HG03354 (cell line): Measurements from ENCODE around the gene TMSB15B.
"Not testable (repeated sequence)": the region's sequence is repeated elsewhere in the genome, so short reads cannot be mapped to it uniquely, and the experiment has no call there.

Experiments
- ATAC-seq: cut with Tn5 transposase; IDR thresholded peaks from one replicate; pipeline ENCODE4 v1.9.1; 2021; ENCODE audit warnings: mild to moderate bottlenecking; ENCODE audit not compliant: unreplicated experiment, poor library complexity, severe bottlenecking

Gene TMSB15B

DNA sequence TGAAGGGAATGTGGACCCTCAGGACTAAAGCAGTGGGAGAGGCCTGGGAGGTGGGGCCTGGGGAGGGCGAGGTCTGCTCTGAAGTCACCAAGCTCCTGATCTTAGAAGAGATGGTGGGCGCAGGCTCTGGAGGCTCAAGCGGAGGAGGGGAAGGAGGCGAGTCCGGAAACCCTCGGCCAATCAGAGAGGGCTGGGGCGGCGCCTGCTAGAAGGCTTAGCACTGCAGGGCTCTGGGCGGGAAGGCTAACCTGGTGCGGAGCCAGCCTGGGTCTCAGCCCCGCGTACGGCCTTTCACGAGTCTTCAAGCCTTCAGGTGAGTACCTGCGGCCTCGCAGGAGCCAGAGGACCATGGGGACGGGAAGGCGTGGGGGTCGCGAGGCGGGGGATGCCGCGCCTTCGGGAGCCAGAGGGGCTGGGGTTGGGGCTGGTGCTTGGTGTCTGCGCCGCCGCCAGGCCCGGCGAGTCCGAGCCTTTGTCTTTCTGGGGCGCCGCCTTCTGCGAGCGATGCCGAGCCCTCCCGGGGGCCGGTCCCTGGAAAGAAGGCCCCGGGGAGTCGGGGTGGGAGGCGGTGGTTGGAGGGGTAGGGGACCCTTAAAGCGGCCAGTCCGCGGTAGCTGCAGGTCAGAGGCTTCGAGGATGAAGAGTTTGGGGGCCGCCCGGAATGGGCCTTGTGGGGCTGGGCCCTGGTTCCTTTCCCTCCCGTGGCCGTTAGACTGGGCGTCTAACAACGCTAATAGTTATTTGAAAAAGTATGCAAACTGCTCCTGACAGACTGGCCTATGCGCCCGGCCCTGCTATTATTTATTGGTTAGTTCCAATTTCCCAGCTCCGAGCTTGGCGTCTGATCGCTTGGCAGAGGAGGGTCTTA lies at the start of gene TMSB15B:
TSS of gene TMSB15B (plus strand) at position 217 of the 868 bp plus-strand sequence.
- ATAC-seq = peak; percentile 99

DNA sequence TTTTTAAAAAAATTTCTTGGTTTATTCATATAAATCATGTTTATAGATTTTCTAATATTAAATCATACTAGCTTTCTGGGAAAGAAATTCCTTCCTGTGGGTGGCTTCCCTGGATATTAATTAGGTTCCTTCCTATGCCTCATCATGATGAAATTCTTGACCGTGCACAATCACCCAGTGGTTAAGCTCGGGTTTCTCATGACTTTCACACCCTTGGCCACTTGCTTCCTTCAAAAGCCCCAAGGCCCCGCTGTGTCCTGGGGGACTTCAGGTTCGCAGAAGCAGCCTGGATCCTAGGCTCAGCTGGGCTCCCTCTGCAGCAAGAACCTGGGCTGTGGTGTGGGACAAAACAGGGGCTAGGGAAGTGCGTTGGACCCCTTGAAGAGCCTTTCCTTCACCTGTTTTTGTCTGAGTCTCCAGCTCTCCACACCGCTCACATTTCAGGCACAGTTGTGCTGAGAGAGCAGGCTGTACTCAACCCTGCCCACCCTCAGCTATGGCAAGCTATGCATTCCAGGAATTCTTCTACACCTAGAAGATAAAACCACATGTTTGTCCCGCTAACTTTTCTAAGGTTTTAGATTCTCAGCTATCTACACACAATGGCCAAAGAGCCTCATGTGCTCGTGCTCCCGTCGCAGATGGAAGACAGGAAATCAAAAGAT lies 48.9 kb upstream of the TMSB15B start:
- ATAC-seq = no peak

DNA sequence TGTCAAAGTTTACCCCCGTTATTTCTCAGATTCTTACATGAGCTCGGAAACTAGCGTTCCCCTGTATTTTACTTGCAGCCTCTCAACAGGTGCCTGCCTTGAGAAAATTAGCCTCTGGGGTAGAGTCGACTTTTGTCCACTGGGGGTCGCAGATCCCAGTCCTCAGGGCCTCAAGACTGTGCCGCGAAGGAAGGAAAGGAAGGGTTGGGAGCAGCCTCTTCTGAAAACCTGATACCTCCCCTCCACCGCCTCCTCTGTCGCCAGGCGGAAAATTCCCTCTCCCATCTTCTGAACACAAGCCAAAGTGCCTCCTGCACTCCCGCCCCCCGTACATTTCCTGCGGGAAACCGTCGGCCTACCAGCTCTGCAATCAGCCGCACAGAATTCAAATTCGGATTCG lies 44.4 kb upstream of the TMSB15B start:
- ATAC-seq = peak; percentile 35

DNA sequence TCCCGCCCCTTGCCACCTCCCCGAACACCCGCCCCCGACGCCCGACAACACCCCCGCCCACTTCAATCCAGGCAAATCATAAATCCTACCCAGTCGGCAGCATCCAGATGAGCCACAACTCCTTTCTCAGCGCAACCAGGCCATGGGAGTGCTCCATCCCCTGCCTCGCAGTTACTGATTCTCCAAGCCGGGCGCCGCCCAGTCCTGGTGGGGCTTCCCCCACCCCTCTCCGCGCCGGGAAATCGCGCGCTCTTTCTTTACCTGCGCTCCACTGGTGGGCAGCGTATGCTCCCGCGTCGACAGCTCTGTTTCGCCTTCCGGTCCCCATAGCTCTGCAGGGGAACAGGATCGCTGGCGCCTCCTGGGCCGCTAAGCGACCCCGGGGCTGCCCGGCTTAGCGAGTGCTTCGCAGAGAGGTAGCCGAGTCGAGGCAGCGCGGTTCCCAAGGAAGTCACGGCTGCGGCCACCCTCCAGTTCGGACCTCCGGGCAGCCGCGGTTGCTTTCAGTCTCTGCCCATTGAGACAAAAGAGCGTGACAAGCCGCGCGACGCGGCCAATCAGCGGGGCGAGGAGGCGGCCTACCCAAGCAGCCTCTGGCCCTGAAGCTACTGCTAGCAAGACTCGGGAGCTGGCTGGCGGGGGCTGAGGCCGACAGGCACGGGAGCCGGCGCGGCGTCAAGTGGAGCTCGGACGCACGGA lies 43.7 kb upstream of the TMSB15B start:
- ATAC-seq = peak; percentile 70

DNA sequence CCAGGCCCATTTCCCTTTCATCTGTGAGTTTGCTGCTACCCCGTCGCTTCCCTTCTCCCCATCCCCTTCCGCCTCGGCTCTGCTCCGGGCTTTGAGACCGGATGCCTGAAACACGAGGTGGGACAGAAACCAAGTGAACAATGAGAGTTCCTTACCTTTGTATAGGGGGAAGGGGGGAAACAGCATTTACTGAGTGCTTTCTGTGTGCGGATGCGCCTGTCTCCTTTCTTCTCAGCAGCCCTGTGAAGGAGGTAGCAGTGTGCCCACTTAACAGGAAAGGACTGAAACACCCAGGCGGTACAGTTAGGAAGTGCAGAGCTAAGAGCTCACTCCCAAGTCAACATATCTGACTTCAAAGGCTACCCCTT lies 43.2 kb upstream of the TMSB15B start:
- peak; percentile 56 for ATAC-seq

DNA sequence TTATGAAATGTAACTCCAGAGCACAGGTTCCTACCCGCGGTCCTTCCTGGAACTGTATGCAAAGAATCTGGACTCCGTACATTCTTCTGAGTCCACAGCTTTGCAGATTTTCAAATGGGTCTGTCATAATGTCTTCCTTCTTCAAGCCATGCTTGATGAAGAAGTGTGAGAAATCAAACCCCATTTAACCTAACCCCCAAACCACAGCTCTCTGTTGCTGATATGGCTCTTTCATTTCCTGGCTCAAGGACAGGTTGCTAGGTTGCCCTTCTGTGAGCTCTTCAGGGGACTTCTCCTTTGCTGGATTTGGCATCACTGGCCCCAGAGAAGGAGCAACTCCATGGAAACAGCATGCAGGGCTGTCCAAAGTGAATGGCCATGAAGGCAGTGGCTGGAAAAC lies 41.9 kb upstream of the TMSB15B start:
- ATAC-seq = peak; percentile 59

DNA sequence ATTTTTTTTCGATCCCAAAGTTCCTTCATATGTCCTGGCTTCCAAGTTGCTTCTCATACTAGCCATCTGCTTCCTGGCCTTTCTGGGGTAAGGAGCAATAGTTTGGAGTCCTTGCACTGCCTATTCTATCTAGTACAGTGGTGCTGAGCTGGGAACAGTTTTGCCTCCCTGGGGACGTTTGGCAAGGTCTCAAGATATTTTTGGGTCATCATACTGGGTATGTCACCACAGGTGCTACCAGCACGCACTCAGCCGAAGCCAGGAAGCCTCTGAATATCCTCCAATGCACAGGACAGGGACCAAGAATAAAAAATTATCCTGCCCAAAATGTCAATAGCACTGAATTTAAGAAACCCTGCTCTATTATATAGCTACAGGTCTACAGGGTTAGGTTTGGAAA lies 35.4 kb upstream of the TMSB15B start:
- peak; percentile 67 for ATAC-seq

DNA sequence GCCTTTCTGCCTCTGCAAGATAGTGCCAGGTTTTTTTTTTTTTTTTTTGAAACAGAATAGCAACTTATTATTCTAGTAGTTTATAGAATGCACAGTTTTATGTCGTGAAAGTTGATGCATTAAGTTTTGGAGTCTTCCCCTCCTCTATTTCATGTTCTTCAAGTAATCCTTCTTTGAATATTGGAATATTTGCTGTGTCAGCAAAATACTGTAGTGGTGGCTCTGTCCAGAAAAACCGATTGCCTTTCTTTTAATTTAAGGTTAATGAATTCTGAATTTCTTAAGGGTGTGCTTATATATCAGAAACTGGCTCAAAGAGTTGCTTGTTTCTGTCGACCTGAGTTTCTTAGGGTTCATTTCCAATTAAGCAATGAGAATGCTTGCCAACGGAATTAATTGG lies 34.8 kb upstream of the TMSB15B start:
- no peak for ATAC-seq

DNA sequence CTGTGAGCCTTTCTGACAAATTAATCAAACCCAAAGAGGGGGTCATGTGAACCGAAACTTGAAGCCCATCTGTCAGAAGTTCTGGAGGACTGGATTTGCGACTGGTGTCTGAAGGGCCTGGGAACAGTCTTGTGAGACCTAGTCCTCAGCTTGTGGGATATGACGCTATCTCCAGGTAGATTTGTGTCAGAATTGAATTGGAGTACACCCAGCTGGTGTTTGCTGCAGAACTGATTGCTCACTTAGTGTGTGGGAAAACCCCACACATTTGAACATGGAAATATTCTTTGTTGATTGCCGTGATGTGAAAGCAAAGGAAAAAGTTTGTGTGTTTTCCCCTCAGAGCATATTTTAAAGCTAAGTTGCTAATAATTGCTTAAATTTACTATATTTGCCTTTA lies 30.3 kb upstream of the TMSB15B start:
- ATAC-seq = peak; percentile 87

DNA sequence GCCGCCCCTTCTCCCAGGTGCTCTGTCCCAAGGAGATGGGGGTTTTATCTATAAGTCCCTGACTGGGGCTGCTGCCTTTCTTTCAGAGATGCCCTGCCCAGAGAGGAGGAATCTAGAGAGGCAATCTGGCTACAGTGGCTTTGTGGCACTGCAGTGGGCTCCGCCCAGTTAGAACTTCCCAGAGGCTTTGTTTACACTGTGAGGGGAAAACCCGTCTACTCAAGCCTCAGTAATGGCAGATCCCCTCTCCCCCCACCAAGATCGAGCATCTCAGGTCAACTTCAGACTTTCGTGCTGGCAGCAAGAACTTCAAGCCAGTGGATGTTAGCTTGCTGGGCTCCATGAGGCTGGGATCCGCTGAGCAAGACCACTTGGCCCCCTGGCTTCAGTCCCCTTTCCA lies 22.2 kb upstream of the TMSB15B start:
- ATAC-seq = not testable (repeated sequence)

DNA sequence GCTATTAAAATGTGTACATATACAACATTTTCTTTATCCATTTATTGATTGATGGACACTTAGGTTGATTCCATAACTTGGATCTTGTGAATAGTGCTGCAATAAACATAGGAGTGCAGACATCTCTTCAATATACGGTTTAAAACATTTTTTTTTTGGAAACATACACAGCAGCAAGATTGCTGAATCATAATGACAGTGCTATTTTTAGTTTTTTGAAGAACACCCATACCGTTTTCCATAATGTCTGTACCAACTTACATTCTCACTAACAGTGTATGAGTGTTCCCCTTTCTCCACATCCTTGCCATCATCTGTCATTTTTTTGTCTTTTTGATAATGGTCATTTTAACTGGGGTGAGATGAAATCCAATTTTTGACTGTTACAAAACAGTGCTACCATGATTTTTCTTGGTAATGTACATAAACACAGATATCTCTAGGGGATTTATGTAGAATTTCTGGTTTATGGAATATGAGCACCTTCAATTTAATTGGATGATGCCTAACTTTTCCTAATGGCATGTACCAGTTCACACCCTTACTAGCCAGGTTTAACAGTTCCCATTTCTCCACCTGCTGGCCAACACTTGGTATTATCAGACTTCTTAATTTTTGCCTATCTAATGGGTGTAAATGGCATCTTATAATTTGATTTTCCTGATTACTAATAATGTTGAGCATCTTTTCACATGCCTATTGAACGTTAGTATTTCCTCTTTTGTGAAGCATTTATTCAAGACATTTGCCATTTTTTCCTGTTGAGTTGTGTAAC lies 21.0 kb upstream of the TMSB15B start:
- ATAC-seq = peak; percentile 75

DNA sequence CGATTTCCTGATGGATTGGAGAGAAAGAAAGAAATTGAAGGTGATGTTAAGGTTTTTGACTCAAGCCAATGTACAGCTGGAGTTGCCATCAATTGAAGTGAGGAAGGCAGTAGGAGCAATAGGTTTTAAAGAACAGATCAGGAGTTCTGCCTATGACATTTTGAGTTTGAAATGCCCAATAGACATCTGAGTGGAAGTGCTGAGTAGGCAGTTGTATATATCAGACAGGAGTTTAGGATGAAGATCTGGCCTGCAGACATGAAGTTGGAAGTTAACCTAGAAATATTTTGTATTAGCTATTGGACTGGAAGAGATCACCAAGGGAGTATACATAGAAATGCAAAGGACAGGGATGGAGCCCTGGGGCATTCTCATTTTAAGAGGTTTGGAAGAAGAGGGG lies 12.9 kb upstream of the TMSB15B start:
- no peak for ATAC-seq

DNA sequence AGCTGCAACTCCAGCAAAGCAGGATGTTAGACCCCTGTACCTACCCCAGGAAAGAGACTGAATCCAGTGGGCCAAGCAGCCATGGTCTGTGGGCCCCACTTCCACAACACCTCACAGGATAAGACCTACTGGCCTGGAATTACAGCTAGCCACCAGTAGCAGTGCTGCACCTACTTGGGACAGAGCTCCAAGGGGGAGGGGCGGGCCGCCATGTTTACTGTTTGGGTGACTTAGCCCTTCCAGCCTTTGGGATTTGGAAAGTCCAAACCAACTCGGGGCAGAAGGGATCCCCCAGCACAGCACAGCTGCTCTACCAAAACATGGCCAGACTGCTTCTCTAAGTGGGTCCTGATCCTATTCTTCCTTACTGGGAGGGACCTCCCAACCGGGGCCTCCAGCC lies 9.1 kb upstream of the TMSB15B start:
- ATAC-seq = no peak

DNA sequence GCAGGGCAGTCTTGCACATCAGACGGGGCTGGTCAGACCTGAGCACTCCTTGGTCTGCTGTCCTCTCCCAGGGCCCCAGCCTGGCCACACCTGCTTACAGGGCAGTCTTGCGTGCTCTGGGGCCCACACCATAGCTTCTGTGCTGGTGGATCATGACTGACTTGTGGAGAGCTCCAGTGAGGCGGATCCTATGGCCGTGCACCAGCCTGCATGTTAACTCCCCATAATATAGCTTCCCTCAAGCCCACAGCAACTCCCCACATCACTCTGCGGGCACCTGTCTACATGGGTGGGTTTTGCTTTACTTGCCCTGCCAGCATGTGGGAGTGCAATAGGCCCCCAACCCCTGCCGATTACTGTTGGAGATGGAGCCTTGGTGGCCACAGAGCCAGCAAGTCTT lies 8.2 kb upstream of the TMSB15B start:
- no peak for ATAC-seq

DNA sequence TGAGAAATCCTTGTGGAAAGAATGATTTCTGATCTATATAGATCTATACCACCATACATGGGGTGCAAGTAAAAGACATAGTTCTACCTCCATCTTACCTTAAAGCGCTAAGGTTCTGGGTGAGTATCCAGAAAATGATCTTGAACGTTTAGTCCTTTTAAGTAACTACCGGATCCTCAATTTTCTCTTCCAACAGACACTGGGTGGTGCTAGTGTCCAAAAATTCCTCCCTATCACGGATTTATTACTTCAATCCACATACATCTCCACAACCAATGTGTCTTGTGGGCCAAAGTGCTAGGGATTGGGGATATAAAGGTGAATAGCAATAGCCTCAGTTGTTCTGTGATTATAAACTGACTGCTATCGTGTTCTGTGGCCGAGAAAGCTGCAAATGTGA lies 1.8 kb upstream of the TMSB15B start:
- ATAC-seq = not testable (repeated sequence)

DNA sequence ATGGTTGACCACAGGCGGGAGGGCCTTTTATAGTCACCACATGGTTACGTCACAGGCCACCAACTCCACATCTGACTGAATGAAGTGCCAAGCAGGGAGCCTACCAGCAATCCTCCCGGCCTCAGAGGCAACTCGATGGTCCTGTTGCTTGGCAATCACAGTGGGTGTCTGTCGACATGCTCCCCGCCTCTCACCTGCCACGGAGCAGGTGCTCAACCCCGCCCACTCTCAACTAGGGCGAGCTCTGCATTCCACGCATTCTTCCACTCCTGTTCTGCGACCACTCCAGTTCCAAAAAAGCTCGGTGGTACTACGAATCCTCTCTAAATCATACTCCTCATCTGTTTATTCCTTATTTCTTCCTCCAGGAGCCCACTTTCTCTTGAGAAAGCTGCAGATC lies 21.1 kb downstream of the TMSB15B start:
- not testable (repeated sequence) for ATAC-seq

DNA sequence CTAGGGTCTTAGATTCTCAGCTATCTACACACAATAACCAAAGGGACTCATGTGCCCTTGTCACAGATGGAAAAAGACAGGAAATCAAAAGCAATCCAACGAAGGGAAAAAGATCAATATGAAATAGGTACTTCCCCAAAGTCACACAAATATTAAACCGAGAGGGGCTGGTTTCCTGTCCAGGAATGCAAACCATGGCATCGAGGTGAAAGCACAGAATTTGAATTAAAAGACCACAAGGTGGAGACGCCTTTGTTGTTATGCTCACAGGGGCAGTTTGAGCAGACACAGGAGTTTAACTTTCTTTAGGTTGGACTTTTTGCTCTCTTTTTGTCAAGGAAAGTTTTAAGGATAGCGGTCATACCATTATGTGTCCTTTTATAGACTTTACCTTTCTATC lies 36.8 kb downstream of the TMSB15B start:
- peak; percentile 94 for ATAC-seq

DNA sequence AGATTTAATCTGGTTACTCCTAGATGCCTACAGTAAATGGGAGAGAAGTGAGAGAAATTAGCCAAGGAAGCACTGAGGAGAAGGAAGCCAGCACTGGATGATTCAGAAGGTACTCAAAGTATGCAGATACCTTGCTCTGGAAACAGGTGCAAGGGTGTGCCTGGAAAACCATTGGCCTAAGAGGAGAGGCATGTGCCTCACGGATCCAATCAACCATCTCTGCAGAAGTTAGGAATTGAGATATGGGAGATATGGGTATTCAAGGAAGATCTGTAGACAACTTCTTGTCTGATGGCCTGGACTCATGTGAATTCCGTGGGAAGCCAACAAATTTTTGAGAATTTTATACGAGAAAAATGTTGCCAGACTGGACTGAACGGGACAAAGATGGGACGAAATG lies 46.4 kb downstream of the TMSB15B start:
- no peak for ATAC-seq

DNA sequence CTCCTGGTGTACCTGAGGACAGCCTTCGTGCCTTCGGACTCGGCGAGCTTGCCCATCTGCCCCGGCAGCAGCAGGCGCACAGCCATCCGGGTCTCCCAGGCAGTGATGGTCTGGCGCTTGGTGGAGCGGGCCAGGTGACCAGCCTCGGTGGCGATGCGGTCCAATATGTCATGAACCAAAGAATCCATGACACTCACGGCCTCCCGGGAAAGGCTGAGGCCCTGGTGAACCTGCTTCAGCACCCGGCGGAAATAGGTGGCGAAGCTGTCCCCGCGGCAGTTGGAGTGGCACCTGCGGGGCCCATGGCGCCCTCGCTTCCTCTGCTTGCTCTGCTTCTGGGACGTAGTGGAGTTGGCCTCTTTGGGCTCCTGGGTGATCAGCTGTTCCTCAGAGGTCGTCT lies 50.7 kb downstream of the TMSB15B start:
- no peak for ATAC-seq

DNA sequence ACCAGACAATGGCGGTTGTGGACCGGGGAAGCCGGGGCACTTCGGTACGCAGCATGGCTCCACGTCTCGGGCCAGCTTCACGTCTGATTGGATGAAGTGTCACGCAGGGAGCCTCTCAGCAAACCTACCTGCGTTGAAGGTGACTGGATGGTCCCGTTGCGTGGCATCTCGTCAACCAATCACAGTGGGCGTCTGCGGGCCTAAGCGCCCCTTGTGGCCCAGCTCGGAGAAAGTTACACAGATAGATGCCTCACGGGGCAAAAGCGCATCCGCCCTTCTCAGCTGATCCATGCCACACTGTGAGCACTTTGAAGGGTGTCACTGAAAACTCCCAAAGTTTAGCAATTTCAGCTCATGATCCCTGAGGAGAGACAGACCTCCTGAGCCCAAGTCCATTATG lies 51.2 kb downstream of the TMSB15B start, which contains the start of gene H2BW1:
TSS of gene H2BW1 (minus strand) at position 103 of the 400 bp plus-strand sequence. CDS start 132 bp downstream, outside the sequence.
- ATAC-seq = no peak
